Nephron (organoid): ENCODE results near the gene AFDN.

Source experiments
- H3K27ac Mint-ChIP-seq, 3 experiments: 2 replicates each; pipeline ENCODE4 v1.8.0; 2020; ENCODE audit warnings: mixed read lengths in 3 of 3, mild to moderate bottlenecking in 2 of 3, moderate library complexity in 1 of 3
- H3K27me3 Mint-ChIP-seq: 2 replicates; pipeline ENCODE4 v1.8.0; 2021; ENCODE audit warnings: low read depth, mild to moderate bottlenecking, moderate library complexity, mixed read lengths
- H3K36me3 Mint-ChIP-seq: 2 replicates; pipeline ENCODE4 v1.8.0; 2020; ENCODE audit warnings: low read depth, mixed read lengths
- H3K4me1 Mint-ChIP-seq: 2 replicates; pipeline ENCODE4 v1.8.0; 2020; ENCODE audit warnings: mixed read lengths
- H3K4me3 Mint-ChIP-seq, 3 experiments: 2 replicates each; pipeline ENCODE4 v1.8.0; 2020; ENCODE audit warnings: mild to moderate bottlenecking in 3 of 3, mixed read lengths in 3 of 3, moderate library complexity in 2 of 3
- H3K9me3 Mint-ChIP-seq: 2 replicates; pipeline ENCODE4 v1.8.0; 2020; ENCODE audit warnings: mixed read lengths
- CTCF ChIP-seq, 3 experiments: fragments of 200-600 bp; sonication (generic); IDR thresholded peaks; one replicate each; pipeline ENCODE4 v1.5.0; 2021; ENCODE audit warnings: antibody characterized with exemption in 3 of 3; ENCODE audit not compliant: unreplicated experiment in 3 of 3

AFDN gene

GRCh38 chr6:167936051-167936450 lies 109.3 kb downstream of the AFDN start:
- H3K4me1 Mint-ChIP-seq = peaks cover 7% of the 10 kb centered on the region
- no peak overlapping the region for H3K27ac Mint-ChIP-seq
- H3K36me3 Mint-ChIP-seq = peaks cover 29% of the 10 kb centered on the region
- TF ChIP-seq CTCF (IDR thresholded peaks at IDR 0.05; ENCODE audit: unreplicated experiment in 3 of 3) = no peak
- no peaks in the 10 kb centered on the region for H3K27me3 Mint-ChIP-seq
- H3K4me3 Mint-ChIP-seq = no peak overlapping the region
- no peaks in the 10 kb centered on the region for H3K9me3 Mint-ChIP-seq

- Mint-ChIP-seq H3K9me3 (no peaks in the 10 kb centered on the region), H3K36me3 (peaks cover 28% of the 10 kb centered on the region), H3K27me3 (no peaks in the 10 kb centered on the region), H3K4me1 (peaks cover 7% of the 10 kb centered on the region), H3K4me3 (no peak overlapping the region), H3K27ac (no peak overlapping the region)
- TF ChIP-seq CTCF (IDR thresholded peaks at IDR 0.05; ENCODE audit: unreplicated experiment in 3 of 3) = no peak
Observed at GRCh38 chr6:167937301-167937700, 110.6 kb downstream of the AFDN start.

GRCh38 chr6:167937948-167938911 lies 111.5 kb downstream of the AFDN start:
- peaks cover 32% of the 10 kb centered on the region for H3K36me3 Mint-ChIP-seq
- H3K4me3 Mint-ChIP-seq = no peak overlapping the region
- no peak for TF ChIP-seq CTCF (IDR thresholded peaks at IDR 0.05; ENCODE audit: unreplicated experiment in 3 of 3)
- H3K4me1 Mint-ChIP-seq = peaks cover 7% of the 10 kb centered on the region
- H3K9me3 Mint-ChIP-seq = no peaks in the 10 kb centered on the region
- H3K27ac Mint-ChIP-seq = no peak overlapping the region
- no peaks in the 10 kb centered on the region for H3K27me3 Mint-ChIP-seq

- Mint-ChIP-seq H3K27ac (no peak overlapping the region), H3K27me3 (no peaks in the 10 kb centered on the region), H3K4me1 (no peaks in the 10 kb centered on the region), H3K4me3 (no peak overlapping the region), H3K9me3 (no peaks in the 10 kb centered on the region), H3K36me3 (peaks cover 54% of the 10 kb centered on the region)
- no peak for TF ChIP-seq CTCF (IDR thresholded peaks at IDR 0.05; ENCODE audit: unreplicated experiment in 3 of 3)
Observed at GRCh38 chr6:167941822-167942221, 115.1 kb downstream of the AFDN start.

GRCh38 chr6:167944130-167944529 lies 117.4 kb downstream of the AFDN start:
- Mint-ChIP-seq H3K27me3 (no peaks in the 10 kb centered on the region), H3K27ac (no peak overlapping the region), H3K9me3 (no peaks in the 10 kb centered on the region), H3K4me3 (no peak overlapping the region), H3K4me1 (no peaks in the 10 kb centered on the region), H3K36me3 (peaks cover 65% of the 10 kb centered on the region)
- no peak for TF ChIP-seq CTCF (IDR thresholded peaks at IDR 0.05; ENCODE audit: unreplicated experiment in 3 of 3)

GRCh38 chr6:167946007-167946406 lies 119.3 kb downstream of the AFDN start:
- Mint-ChIP-seq H3K36me3 (peaks cover 78% of the 10 kb centered on the region), H3K4me1 (no peaks in the 10 kb centered on the region), H3K27me3 (no peaks in the 10 kb centered on the region), H3K9me3 (no peaks in the 10 kb centered on the region), H3K4me3 (no peak overlapping the region), H3K27ac (peak overlapping the region in 1 of 3 experiments; percentile 69)
- TF ChIP-seq CTCF (IDR thresholded peaks at IDR 0.05; ENCODE audit: unreplicated experiment in 3 of 3) = peak in 1 of 3 experiments; percentile 18
